ENCODE data around the gene ENTHD1.

GRCh38 chr22:39727541-39727940 is 166.0 kb downstream of the ENTHD1 start:
- no peak for TF ChIP-seq POLR2A (IDR thresholded peaks at IDR 0.05; ENCODE audit: control extremely low read depth in 1 of 2, low read depth in 2 of 2, low read length in 2 of 2)
- no peak for TF ChIP-seq CTCF (IDR thresholded peaks at IDR 0.05; ENCODE audit: control extremely low read depth in 1 of 3, insufficient read depth in 1 of 3, low read depth in 1 of 3, low read length in 3 of 3)
- no peak for TF ChIP-seq RAD21 (IDR thresholded peaks at IDR 0.05 in 1 of 2, conservative IDR thresholded peaks at IDR 0.05 in 1 of 2; ENCODE audit: low read depth in 2 of 2, low read length in 2 of 2)
- TF ChIP-seq KDM1A (IDR thresholded peaks at IDR 0.05; ENCODE audit: borderline replicate concordance, low read length) = no peak
- TF ChIP-seq EZH2 (IDR thresholded peaks at IDR 0.05; ENCODE audit: low read depth, low read length, severe bottlenecking) = no peak
- TF ChIP-seq MAFK (IDR thresholded peaks at IDR 0.05; ENCODE audit: low read depth, low read length) = no peak
- TF ChIP-seq POLR2AphosphoS5 (IDR thresholded peaks at IDR 0.05; ENCODE audit: low read depth, low read length) = no peak
- no peak for TF ChIP-seq BRCA1 (IDR thresholded peaks at IDR 0.05; ENCODE audit: low read depth, low read length)
- TF ChIP-seq CBX5 (IDR thresholded peaks at IDR 0.05; ENCODE audit: low read depth, low read length) = no peak

Measured in H1 (cell line).